Right lobe of liver (tissue), 6 donors: ENCODE measurements around the gene STAT3. TPM values are rescaled to one million over a fixed set of nuclear protein-coding genes. Genes with fewer than 3 reads are reported as not detected.
A peak's percentile ranks its signal among the peaks of the same experiment; 100 is the strongest.

ENCODE experiments used
- ATAC-seq, 4 donors: fragments of 200-7000 bp; cut with Tn5 transposase; one replicate each; pipeline ENCODE4 v1.9.1; 2020; ENCODE audit warnings: mild to moderate bottlenecking in 4 of 4, moderate library complexity in 4 of 4
- DNase-seq, 3 donors: peaks; one replicate each; pipeline ENCODE4 v3.0.0-alpha.2; 2020
- H3K27ac ChIP-seq, 3 donors: fragments of 200-600 bp; one replicate each; pipeline ENCODE4 v1.8.0; 2022
- H3K27me3 ChIP-seq, 2 donors: fragments of 200-600 bp; one replicate each; pipeline ENCODE4 v1.8.0; 2022
- H3K36me3 ChIP-seq, 4 donors: fragments of 200-600 bp; sonication (generic) in 1 of 4; one replicate each; pipeline versions ENCODE4 v1.5.1 to v1.8.0; 2017 to 2022; ENCODE audit warnings: control low read depth in 1 of 4
- H3K4me1 ChIP-seq, 4 donors: fragments of 200-600 bp; sonication (generic) in 1 of 4; one replicate each; pipeline versions ENCODE4 v1.5.1 to v1.8.0; 2017 to 2022; ENCODE audit warnings: control low read depth in 1 of 4
- H3K4me3 ChIP-seq, 3 donors: fragments of 200-600 bp; one replicate each; pipeline ENCODE4 v1.8.0; 2022
- H3K9me3 ChIP-seq, 4 donors: fragments of 200-600 bp; sonication (generic) in 1 of 4; one replicate each; pipeline versions ENCODE4 v1.5.1 to v1.8.0; 2017 to 2022; ENCODE audit warnings: control low read depth in 1 of 4
- CTCF ChIP-seq, 4 donors: fragments of 200-600 bp in 3 of 4; fragments of 450-650 bp in 1 of 4; IDR thresholded peaks; one replicate each; pipeline versions ENCODE4 v1.5.1 to v1.8.0; 2016 to 2022; ENCODE audit warnings: antibody characterized with exemption in 4 of 4, mild to moderate bottlenecking in 2 of 4
- POLR2A ChIP-seq: fragments of 450-650 bp; IDR thresholded peaks from one replicate; pipeline ENCODE4 v1.6.1; 2017; ENCODE audit warnings: antibody characterized with exemption, mild to moderate bottlenecking
- WGBS: methylation state at CpG from one replicate; pipeline ENCODE4 v1.1.6; 2018; ENCODE audit warnings: low coverage, low lambda C conversion rate; ENCODE audit not compliant: insufficient coverage; ENCODE audit errors: missing lambda C conversion rate; 5-methylcytosine and 5-hydroxymethylcytosine counted together
- intact Hi-C, 2 donors: fragments of 100-400 bp; cut with DNase I; formaldehyde crosslinking; loops; one replicate each; pipeline versions ENCODE4 v1.11.2 to v1.14.1; 2022
- total RNA-seq, 6 experiments: library from RNA; depleted of rRNA in 2 of 6; stranded (reverse); fragments of >200 nt in 2 of 6; fragmentation: NEBNext Ultra II Directional in 3 of 6; extraction: Animal tissue kit (Norgen Biotek cat#: 25700) in 3 of 6; gene quantifications; one replicate each; pipeline versions ENCODE4 v1.1.0 to v1.2.4, GENCODE V29; 2016 to 2023
- donor health status: DM: no; HTN: yes; CAD: no.
- donor health status: DM: no; HTN: no; CAD: no.
- donor health status: DM: no; HTN: no; CAD: no.
- donor health status: DM: no; HTN: yes; CAD: no.
- donor health status: DM: no; HTN: yes; CAD: no.

STAT3 gene
- total RNA-seq, 6 experiments from 2014 or later, result 108 to 267 (median 208) TPM

GRCh38 chr17:42271779-42272035, 116.5 kb downstream of the STAT3 start:
- no peak overlapping the region for H3K27ac ChIP-seq
- TF ChIP-seq CTCF (IDR thresholded peaks at IDR 0.05) (no peak), POLR2A (no peak)
- ATAC-seq (no peak), DNase-seq (no peak)
- no peak overlapping the region for H3K4me3 ChIP-seq
- H3K36me3 ChIP-seq, result no peaks in the 10 kb centered on the region
- H3K9me3 ChIP-seq, result no peaks in the 10 kb centered on the region
- H3K4me1 ChIP-seq, result peaks cover 0 to 65% (median 18%) of the 10 kb centered on the region in 4 donors
- intact Hi-C loops, result no loop called here
- no peaks in the 10 kb centered on the region for H3K27me3 ChIP-seq

- peak overlapping the region in 1 of 3 donors; percentile 16 for H3K27ac ChIP-seq
- peaks cover 0 to 67% (median 19%) of the 10 kb centered on the region in 4 donors for H3K4me1 ChIP-seq
- no peaks in the 10 kb centered on the region for H3K9me3 ChIP-seq
- no peak for TF ChIP-seq POLR2A
- TF ChIP-seq CTCF (IDR thresholded peaks at IDR 0.05), result no peak
- H3K27me3 ChIP-seq, result no peaks in the 10 kb centered on the region
- no peaks in the 10 kb centered on the region for H3K36me3 ChIP-seq
- no peak for ATAC-seq
- intact Hi-C loops, result no loop called here
- peak in 1 of 3 donors; percentile 6 for DNase-seq
- no peak overlapping the region for H3K4me3 ChIP-seq
- WGBS, result 76% methylated on average over 3 of the region's 3 CpGs
Observed at GRCh38 chr17:42271006-42271778, 117.0 kb downstream of the STAT3 start.

- intact Hi-C loops, result no loop called here
- Histone ChIP-seq H3K36me3 (no peaks in the 10 kb centered on the region), H3K27me3 (no peaks in the 10 kb centered on the region), H3K27ac (no peak overlapping the region), H3K4me1 (peaks cover 0 to 67% (median 19%) of the 10 kb centered on the region in 4 donors), H3K4me3 (no peak overlapping the region), H3K9me3 (no peaks in the 10 kb centered on the region)
- TF ChIP-seq POLR2A (no peak), CTCF (IDR thresholded peaks at IDR 0.05) (no peak)
- DNase-seq (peak in 1 of 3 donors; percentile 26), ATAC-seq (no peak)
- 66% methylated on average over 6 of the region's 6 CpGs for WGBS
Observed at GRCh38 chr17:42270596-42270995, 117.6 kb downstream of the STAT3 start.

GRCh38 chr17:42270170-42270535, 118.1 kb downstream of the STAT3 start:
- ATAC-seq (no peak), DNase-seq (no peak)
- Histone ChIP-seq H3K27me3 (no peaks in the 10 kb centered on the region), H3K9me3 (no peaks in the 10 kb centered on the region), H3K27ac (peak overlapping the region; percentile 14 to 91 (median 86)), H3K4me1 (peaks cover 0 to 65% (median 18%) of the 10 kb centered on the region in 4 donors), H3K36me3 (no peaks in the 10 kb centered on the region), H3K4me3 (no peak overlapping the region)
- no peak for TF ChIP-seq CTCF (IDR thresholded peaks at IDR 0.05)
- TF ChIP-seq POLR2A, result no peak
- intact Hi-C loops, result no loop called here
- WGBS, result 84% methylated on average over 4 of the region's 4 CpGs
